HG02840 (cell line): ENCODE data around the gene SNAPIN.

Experiments used
- ATAC-seq: cut with Tn5 transposase; IDR thresholded peaks from one replicate; pipeline ENCODE4 v1.9.1; 2021; ENCODE audit warnings: mild to moderate bottlenecking, moderate library complexity, moderate number of reproducible peaks; ENCODE audit not compliant: unreplicated experiment, low FRiP score

The SNAPIN gene, protein sequence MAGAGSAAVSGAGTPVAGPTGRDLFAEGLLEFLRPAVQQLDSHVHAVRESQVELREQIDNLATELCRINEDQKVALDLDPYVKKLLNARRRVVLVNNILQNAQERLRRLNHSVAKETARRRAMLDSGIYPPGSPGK

DNA sequence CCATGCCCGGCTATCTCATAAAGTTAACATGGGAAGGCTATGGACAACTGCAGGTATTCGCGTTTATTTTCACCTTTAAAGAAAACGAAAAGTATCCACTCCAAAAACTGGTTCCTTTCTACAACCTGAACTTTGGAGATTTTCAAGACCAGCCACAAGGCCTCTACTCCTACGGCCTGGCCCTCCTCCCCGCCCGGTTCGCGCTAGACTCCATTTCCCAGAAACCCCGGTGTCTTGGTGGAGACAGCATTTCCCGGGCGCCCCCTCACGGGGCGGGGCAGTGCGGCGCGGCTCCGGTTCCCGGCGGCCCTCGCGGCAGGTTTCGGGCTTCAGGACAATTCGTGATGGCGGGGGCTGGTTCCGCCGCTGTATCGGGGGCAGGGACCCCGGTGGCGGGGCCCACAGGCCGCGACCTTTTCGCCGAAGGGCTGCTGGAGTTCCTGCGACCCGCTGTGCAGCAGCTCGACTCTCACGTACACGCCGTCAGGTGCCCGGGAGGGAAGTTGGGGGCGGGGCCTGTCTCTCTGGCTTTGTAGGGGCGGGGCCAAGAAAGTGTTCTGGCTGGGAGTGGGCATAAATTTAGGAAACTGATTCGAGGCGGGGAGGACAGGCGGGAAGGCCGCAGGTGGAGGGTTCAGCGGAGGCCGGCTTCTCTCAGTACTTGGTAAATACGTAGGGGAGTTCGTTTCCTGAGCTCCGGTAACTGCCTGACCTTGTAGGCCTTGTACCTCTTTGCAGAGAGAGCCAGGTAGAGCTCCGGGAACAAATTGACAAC is at the start of gene SNAPIN:
Gene SNAPIN (plus strand): TSS at position 304 of the 775 bp plus-strand sequence. CDS start 41 bp downstream, at position 345.
- ATAC-seq = peak; percentile 87

DNA sequence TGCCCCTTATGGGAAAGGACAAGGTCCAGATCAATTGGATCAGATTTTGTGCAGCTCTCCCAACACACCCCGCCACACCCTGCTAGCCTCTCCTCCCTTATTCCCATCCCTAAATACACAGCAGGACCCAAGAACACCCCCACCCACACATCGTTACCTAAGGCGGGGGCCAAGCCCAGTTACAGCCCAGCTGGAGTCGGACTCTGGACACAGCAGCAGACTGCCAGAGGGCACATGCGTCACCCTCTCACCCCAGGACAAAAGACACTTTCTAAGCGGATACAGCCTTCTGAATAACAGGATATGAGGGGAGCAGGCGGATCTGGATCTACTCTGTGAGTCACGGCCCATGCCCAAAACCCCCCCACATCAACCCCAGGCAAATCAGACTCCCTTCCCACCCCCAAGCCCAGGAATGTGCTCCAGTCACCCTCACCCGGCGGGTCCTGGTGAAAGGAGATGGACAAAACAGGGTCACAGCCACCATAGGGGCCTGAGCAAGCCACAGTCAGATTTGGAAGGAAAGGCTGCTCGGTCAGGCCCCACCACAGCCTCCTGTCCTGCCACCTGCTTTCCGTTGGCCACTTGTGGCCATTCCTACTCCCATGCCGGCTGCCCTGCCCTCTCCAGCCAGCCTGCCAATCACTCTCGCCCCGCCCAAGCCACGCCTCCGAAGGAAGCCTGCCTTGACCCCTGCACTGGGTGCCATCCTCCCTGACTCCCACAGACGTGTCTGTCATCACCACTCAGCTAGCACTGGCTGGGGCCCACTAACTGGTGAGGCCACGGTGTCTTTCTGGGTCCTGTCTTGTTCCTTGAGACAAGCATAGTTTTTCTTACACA is 49.5 kb upstream of the SNAPIN start:
- no peak for ATAC-seq

DNA sequence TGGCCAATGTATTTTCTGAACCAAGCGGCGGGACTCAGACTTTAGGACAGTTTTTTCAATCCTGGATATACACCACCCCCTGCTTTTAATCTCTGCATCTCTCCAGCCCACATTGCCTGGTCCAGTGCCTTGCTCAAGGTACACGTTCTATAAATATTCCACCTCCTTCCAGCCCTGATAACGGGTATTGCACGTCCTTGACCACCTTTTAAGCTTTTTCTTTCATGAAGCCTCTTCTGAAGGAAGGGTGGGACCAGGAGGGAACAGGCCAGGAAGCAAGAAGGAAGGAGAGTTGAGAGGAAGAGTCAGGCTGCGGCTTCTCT is 49.0 kb upstream of the SNAPIN start:
- ATAC-seq = no peak

DNA sequence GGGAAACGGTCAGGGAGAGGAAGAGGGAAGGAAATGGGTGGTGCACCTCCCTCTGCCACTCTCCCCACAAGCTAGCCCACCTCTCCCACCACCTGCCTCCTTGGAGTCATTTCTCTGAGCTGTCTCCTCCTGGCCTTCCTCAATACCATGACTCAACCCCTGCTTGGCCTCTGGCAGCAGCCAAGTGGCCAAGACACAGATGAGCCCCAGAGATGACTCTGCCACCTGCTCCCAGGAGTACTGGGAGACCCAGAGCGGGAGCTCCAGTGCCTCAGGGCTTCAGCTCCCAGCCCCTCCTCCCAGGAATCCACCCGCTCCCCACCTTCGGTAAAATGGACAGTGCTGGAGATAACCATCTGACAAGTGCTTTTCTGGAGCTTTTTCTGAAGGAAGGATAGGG is 48.2 kb upstream of the SNAPIN start:
- ATAC-seq = no peak

DNA sequence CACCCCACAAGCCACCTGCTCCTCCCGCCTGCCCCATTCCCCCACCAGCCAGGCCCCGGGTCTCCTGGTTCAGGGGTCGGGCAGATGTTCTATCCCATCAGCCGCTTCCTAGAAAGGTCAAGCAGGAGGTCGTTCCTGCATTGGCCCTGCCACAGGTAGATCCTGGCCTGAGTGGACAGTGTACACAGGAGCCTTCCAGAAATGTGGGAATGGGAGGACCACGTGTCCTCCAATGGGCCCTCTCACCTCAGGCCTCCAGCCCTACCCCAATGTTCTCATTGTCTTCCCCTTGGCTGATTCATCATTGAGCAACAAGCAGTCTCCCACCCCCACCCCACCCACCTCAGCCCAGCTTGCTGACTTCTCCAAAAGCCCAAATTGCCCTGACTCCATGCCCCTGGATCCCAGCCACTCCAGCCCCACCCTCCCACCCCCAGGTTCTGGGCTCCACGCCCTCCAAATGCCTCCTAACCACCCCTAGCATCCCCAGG is 47.6 kb upstream of the SNAPIN start:
- no peak for ATAC-seq

DNA sequence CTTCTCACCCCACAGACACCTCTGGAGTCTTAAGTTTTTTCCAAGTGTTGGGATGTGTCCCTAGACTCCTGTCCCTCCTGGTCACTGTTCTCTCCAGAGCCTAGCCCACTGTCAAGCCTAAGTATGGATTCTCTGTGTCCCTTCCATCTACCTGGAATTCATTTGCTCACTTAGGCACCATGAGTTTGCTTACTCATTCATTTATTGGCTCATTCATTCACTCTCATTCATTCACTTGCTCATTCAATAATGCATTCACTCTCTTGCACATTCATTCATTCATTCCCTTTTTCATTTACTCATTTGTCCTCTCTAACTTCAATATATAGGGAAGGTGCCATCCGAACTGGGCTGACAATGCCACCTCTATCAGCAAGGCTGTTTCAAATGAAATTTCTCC is 47.1 kb upstream of the SNAPIN start:
- no peak for ATAC-seq

DNA sequence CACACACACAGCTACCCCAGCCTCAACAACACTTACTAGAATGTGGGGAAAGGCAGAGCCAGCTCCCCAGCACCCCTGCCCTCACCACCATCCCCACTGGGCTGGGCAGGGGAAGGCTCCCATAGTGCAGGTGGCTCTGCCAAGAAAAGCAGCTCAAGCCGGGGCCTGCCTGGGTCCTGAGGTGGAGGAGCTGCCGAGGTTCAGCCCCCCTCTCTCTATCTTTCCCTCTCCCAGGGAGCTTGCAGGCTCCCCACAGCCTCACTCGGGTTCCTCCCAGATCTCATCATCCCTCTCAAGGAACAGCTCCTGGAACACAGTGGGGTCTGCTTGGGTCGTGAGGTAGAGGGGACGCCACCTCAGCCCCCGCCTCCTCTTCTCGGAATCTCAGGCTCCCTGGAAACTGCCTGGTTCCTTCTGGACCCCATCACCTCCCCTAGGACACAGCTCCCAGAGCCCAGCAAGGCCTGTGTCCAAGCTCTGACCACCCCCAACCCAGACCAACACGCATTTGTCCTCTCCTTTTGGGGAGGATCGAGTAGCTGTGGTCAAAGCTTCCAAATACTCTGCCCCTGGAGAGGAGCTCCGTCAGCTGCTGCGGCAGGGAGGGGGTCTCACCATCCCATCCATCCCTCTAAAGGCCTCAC is 46.3 kb upstream of the SNAPIN start:
- ATAC-seq = no peak

DNA sequence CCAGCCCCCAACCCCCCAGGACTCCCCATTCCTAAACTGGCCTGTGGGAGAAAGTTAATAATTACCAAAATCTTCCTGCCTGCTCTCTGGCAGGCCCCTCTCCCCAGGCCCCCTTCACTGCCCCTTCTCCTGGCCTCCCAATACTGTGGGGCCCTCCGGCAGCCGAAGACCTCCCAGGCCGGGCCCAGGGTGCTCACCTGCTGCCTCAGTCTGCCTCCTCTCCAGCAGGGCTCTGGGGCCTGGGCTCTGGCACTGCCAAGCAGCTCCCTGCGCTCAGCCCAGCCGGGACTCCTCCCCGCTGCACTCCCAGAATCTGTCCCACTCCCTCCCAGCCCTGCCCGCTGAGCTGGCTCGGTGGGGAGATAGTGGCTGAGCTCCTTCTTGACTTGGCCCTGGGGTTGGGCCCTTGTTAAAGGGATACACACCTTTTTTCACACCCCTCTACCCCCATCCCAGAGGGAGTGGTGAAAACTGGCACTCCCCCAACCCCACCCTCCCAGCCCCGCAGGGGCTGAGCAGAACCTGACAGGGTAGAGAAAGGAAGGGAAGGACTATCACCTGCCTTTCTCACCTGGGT is 45.7 kb upstream of the SNAPIN start, which contains the start of gene S100A16:
Gene S100A16 (minus strand): TSS at position 383 of the 577 bp plus-strand sequence. CDS start 4,986 bp downstream, outside the sequence.
- no peak for ATAC-seq

DNA sequence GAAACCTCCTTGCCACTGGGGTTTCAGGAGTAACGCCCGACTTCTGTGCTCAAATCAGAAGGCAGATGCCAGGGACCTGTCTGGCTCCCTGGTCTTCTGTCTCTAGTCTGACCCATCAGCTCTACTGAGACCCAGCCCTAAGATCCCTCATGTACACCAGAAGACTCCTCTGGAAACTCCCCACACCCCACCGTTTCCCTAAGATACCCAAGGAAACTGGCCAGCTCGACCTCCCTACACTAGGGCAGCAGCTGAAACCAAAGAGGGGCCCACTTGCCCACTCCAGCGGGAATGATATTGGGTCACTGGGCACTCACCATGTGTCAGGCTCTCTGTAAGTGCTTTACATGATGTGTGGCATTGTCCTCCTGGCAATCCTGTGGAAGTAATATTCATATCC is 45.1 kb upstream of the SNAPIN start:
- no peak for ATAC-seq

DNA sequence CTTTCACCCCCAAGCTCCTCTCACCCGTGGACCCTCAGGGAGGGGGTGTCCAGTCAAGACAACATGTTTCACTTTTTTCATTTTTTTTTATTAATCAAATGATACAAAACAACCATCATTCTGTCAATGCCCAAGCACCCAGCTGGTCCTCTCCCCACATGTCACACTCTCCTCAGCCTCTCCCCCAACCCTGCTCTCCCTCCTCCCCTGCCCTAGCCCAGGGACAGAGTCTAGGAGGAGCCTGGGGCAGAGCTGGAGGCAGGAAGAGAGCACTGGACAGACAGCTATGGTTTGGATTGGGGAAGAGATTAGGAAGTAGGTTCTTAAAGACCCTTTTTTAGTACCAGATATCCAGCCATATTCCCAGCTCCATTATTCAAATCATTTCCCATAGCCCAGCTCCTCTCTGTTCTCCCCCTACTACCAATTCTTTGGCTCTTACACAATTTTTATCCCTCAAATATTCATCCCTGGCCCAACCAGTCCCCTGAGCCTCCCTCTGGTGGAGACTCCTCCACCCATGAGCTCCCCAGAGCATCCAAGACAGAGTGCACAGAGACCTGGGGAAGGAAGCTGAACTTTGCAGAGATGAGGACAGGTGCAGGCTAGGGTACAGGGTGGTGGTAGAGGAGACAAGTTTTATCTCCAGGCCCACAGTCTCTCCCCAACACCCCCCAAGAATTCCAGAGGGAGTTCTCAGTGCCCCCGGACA is 44.2 kb upstream of the SNAPIN start:
- no peak for ATAC-seq

DNA sequence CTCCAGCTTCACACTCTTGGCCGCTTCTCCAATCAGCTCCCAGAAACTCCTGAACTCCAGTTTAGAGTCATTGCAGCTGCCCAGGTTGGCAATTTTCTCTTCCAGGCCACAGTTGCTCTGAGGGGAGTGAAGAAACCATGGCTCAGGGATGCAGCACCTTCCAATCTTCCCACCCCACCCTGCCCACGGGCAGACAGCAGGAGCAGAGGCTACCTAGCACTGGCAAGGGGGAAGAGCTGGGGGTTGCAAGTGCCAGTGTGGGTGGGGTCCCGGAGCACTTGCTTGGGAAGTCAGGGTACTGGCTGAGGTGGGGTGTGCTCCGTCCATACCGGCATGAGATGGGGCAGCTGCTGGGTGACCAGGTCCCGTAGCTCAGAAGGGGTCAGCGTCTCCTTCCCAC is 43.6 kb upstream of the SNAPIN start:
- ATAC-seq = no peak

DNA sequence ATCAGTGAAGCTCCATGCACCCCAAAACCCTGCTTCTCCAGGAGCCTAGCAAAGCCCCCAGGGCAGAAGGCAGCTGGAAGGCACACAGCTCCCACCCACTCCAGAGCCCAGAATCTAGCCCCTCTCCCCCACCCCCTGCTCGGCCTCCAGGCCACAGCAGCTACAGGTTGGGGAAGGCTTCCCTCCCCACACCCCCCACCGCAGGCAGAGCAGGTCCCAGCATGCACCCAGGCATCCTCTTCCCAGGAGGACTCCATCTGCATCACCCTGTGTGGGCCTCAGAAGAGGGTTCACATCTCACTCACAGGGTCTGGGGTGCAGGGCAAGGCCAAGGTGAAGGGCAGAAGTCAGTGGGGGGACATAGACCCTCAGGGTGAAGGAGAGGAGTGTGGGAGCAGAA is 43.1 kb upstream of the SNAPIN start:
- no peak for ATAC-seq

DNA sequence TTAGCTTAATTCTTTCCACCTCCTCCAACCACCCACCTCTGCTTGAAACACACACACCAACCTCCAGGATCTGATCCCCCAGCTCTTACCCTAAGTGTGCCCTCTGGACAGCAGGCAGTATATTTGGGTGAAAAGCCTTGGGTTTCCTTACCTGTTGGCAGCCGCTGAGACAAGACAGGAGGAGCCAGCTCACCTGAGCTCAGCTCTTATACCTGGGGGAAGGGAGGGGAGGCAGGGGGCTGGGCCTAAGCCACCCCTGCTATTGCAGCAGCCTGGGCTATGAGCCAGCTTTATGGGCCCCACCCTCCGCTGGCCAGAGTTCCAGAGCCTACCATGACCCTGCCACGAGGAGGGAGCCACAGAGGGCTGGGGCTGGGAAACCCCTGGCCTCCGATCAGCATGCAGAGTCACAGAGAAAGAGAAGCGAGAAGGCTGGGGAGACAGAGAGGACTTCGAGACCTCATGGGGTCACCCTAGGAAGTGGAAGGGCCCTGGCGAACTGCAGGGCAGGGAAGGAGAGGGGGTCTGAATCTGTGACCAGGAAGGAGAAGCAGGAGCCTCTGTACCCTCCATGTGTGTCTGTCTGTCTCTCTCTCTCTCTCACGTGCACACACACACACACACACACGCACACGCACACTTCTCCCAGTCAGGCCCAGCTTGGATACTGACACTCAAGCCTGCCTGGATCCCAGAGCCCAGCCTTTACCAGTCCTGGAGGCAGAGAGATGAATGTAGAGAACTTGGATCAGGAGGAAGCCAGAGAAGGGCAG is 42.2 kb upstream of the SNAPIN start, which contains the start of gene S100A14:
Gene S100A14 (minus strand): TSS at position 182 of the 773 bp plus-strand sequence. CDS start 467 bp downstream, outside the sequence.
- ATAC-seq = no peak

DNA sequence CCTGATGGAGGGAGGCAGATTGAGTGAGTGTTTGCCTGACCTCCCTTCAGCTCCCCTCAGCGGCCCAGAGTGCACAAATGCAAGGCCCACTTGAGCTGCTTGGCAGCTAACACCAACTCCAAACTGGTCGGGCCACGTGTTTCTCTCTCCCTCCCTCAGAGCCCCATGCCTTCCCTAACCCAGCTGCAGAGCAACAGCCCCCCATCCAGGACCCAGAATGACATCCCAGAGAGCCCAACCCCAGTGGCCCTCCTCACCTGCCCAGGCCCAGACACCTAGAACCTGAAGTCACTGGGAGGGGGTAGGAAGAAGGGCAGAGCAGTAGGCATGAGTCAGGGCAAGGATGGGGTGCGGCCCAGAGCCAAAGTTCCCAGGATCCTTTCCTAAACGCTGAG is 41.6 kb upstream of the SNAPIN start:
- no peak for ATAC-seq

DNA sequence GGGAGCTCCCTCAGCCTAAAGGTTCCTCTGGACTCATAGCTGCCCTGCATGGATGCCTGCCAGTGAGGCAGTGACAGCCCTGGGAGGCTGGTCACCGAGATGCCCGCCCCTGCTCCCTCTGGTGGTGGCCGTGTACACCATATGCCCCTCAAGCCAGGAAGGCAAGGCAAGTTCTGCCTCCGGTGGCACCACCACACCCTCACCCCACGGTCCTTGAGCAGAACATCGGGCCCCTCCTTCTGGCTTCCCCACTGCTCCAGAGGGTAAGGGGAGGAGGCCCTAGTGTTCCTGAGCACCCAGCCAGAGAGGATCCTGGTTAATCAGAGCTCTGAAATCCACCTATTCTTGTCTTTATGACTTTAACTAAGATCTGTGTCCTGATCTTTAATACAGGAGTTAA is 40.8 kb upstream of the SNAPIN start:
- ATAC-seq = no peak

DNA sequence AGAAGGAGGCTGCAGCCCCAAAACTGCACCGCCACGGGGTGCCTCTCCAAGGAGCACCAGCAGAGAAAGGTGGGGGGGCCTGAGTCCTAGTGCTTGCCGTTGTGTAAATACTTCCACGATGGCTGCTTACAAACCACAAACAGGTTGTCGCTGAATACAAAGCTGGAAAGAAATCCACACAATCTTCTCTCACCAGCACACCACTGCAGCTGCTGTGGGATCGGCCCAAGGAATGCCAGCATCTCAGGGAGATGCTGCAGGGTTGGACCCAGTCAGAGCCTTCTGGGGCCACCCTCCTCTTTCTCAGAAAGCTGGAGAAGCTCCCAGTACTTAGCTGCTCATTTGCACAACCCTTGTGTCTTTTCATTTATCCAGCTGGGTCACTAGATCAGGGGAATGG is 39.3 kb upstream of the SNAPIN start:
- ATAC-seq = no peak

DNA sequence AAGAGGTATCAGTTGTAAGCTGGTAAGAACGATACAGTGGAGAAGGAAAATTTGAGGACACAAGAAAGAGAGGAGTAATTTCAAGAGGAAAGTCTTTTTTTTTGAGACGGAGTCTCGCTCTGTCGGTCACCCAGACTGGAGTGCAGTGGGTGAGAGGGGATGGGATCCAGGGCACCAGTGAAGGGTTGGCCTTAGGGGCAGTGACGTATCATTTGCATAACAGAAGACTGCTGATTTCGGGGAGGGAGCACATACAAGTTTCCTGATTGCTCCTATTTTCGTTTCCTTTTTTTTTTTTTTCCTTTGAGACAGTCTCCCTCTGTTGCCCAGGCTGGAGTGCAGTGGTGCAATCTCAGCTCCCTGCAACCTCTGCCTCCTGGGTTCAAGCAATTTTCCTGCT is 35.4 kb upstream of the SNAPIN start:
- ATAC-seq = no peak

DNA sequence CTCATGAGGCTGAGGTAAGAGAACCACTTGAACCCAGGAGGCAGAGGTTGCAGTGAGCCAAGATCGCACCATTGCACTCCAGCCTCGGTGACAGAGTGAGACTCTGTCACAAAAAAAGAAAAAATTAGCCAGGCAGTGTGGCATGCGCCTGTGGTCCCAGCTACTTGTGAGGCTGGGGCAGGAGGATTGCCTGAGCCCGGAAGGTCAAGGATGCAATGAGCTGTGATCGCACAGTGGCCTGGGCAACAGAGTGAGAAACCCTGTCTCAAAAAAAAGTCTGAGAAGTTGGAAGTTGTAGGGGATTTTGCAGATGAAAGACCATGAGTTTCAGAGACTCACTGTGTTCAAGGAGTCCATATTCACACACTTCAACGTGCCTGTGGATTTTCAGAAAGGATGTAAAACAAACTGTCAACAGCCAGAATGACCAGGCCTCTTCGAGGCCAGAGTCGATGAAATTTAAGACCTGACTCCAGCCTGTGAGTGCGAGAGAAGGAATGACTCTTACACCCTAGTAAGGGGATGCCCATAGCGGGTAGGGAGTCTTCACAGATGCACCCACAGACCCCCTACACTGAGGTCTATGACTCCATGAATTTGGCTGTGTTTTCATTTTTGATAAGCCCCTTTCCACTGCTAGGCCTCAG is 33.4 kb upstream of the SNAPIN start:
- no peak for ATAC-seq
